NCI-H748 treated with DMSO at 0.1 percent for 48 hours (cell line): ENCODE results near the gene GUCY1A2.
A peak's percentile ranks its signal among the peaks of the same experiment; 100 is the strongest.

Experiments used
- DNase-seq: peaks from one replicate; lab custom pipeline; 2025; lab: John Stamatoyannopoulos, UW

The GUCY1A2 gene

DNA sequence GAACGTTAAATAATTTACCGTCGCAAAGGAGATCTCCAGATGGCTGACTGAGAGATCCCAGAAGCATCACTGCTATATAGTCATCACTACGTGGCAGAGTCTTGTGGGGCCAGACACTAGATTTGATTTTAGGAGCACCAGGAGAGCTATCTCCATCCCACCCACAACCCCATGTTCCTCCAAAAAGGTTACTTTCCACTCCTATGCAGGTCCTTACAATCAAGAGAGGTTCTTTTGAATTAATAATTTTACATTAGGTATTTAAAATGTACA is 19.4 kb downstream of the GUCY1A2 start:
- DNase-seq = no peak

DNA sequence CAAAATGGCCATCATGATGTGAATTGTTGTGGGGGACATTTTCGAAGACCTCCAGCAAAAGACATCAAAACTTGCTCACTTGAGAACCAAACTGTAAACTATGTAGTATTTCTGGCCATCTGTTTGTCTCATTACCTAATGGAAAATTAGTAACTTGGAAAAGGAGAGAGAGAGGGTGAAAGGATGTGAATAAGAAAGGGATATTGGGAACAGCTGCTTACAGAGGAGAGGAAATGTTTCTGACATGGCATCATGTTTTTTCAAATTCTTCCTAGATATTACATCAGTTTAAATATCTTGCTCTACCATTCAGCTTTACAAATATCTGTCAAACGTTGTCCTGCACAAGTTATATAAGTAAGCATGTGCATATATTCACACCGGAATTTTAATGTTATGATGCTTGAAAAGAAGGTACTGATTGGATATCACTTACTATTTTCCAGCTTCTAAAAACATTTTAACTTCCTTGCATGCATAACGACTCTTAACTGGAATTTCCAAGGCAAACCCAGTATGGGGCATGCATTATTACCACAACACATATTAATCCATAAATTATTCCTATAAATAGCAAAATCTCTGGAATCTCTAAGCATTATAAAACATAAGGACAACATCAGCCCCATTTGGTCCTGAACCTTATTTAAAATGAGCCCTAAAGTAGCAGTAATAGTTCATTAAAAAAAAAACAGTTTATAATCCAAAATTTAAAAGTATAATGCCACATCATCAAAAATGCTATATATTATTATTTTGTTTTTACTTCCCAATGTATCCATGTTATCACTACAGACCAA is 20.0 kb downstream of the GUCY1A2 start:
- DNase-seq = no peak

DNA sequence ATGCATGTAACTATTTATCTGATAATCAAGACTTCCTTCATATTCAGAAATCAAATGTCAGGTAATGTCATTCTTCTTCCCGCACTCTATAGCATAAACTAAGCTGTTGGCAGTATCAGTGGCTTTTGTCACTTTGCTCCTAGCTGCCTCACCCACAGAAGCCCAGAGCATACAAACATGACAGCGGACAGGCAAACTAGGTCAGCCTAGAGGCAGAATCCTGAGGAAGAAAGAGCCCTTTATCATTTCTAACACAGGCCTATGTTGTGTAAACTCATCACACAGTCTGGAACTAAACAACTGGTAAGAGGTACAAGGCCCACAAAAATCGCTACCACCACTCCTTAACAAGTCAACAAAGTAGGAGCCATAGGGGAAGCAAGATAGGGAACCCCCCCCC is 21.0 kb downstream of the GUCY1A2 start:
- no peak for DNase-seq

DNA sequence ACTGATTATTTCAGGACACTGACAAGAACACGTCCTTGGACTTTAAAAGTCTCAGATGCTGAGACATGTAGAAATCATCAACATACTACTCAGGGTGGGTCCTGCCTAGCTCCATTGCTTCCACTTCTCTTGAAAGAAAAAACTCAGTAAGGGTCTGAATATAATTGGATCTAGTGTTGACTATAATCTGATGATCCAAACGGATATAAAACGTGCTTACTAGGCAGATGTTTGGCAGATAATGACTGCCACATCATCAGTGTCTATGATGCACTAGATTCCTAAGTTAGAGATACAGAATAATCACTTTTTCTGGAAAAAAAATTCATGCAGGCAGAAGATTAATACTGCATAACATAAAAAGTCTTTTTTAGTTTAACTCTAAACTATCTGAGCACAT is 21.6 kb downstream of the GUCY1A2 start:
- no peak for DNase-seq

DNA sequence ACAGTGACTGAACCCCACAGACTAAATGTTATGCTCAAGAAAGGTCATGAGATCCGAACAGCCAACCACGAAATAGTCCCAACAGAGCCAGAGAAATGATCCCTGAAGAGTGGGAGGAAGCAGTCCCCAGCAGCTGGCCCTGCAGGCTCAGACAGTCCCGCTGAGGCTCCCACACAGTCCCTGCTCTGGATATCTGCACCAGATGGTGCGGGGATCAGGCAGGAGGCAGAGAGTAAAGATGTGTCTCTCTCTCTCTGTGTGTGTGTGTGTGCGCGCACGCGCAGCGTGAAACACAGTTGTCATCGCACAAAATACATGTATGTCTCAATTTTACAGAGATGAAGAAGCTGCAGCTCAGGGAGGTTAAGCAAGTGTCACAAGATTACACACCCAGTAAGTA is 27.9 kb downstream of the GUCY1A2 start:
- DNase-seq = no peak

DNA sequence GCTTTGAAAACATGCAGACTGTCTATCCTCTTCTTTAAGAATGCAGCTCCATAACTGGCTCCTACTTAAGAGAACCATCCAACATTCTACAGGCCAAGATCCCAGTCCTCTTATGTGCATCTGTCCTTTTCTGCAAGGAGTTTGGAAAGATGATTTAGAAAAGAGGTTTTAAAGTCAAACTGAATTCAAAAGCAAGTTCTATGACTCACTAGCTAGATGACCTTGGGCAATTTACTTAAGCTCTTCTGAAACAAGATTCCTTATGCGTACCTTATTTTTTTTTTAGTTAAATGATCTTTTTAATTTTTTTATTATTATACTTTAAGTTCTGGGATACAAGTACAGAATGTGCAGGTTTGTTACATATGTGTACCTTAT is 29.2 kb downstream of the GUCY1A2 start:
- no peak for DNase-seq

DNA sequence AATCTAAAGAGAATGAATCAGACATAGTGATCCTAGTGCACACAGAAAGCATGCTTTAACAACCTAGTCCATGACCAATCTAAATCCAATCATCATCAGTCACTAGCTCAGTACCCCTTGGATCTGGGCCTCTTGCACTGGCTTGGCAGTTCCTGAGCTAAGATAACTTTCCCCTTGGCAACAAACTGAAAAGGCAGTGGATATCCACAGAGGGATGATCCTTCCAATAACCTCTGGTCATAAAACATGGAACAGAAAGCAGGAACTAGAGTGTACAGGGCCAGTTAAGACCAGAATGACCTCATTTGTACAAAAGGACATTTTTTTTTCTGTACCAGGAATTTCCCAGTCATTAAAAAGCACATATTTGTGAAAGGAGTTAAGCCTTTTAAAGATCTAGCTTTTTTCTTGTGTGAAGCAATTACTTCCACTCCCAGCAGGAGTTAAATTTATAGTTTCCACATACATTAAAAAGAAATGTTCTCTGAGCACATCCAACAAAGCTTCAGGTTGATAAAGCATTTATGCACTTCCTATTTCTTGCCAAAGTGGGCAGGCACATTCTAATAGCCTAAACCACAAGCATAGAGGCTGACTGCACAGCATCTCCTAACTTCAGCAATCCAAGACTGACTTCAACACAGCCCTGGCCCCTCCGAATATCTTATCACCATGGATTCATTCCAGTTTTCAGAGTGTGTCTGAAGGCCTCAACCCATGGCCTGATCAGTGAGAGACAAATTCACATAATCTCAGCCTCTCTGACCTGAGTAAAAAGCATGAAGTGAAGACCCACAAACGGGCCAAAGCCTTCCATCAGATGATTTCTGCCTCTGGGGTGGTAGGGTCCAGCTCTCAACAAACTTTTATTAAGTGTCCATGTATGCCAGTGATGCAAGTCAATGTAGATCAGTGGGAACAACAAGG is 29.9 kb downstream of the GUCY1A2 start:
- DNase-seq = no peak

DNA sequence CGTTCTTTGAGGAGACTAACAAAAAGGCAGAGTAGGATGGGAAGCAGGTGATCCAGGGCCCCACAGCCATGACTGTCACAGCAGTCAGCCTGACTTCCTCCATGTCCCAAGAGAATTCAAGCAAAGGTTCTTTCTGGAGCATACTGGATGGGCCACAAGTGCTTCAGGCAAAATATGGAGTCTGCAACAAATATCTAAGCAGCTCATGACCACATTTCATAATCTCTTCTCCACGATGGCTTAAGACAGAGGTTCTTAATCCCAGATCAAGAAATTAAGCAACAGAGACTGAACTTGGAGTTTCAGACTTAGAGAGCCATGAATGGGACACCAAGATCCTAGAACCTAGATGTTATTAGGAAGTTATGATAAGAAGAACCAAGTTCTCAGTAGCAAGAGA is 31.6 kb downstream of the GUCY1A2 start:
- no peak for DNase-seq

DNA sequence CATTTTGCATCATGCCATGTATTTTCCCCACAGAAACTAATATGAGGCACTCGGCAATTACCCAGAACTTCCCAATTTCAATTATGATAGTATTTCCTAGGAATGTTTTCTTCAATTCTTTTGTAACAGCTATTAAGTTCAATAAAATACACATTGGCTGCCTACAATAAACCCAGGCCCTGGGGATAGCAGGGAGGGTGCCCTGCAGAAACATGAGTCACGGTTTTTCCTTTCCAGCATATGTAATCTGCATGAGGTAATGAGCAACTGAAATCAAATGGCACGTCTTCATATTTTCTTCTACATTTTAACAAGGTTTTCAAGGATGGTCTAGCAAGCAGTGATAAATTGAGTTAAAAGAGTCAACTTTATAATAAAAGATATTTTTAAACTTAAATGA is 32.0 kb downstream of the GUCY1A2 start:
- no peak for DNase-seq

DNA sequence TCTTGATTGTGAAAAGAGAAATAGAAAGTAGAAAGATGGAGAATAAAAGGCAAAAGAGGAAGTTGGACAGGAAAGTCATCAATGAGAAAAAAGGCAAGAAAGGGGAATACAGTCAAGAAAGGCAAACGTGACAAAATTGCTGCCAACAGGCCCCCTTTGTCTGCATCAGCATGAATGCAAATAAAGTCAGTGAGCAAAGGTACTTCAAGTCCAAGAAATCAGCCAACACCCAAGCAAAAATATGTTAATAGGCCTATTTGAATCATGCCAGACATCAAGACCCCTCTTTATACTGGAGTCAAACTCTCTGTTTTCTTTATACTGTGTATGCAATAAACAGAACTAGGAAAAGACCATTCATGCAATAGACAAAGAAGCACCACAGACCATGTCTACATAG is 34.3 kb downstream of the GUCY1A2 start:
- no peak for DNase-seq

DNA sequence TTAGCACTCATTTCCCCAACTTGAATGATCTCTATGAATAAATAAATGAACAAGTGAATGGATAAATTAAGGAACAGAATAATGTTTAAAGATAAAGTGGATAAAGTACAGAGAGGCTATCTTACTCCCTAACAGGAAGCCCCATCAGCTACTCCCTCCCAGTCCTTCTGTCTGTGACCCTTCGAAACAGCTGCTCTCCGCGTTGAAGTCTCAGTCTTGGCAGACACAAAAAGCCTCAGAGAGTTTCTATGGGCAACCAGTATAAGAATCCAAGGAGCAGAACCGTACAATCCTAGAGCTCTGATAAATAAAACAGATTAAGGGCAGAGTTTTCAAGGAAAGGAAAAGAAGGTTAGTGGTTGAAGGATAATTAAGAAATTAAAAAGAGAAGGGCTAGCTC is 35.0 kb downstream of the GUCY1A2 start:
- no peak for DNase-seq

DNA sequence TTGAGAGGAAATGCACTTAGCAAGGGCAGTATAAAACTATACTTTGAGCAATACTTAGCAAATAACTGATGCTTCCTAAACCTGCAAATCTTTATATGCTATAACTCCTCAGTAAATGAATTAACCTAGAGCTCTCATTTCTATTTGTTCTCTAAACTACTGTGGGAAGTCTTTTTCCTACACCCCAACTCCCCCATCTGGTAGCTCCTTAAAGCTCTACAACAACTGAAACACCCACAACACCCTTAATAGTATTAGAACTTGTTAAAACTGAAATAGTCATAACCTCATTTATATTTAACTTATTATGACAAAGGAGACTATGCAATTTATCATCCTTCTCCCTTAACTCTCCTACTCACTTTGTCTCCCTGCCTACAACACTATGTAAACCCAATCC is 43.4 kb downstream of the GUCY1A2 start:
- no peak for DNase-seq

DNA sequence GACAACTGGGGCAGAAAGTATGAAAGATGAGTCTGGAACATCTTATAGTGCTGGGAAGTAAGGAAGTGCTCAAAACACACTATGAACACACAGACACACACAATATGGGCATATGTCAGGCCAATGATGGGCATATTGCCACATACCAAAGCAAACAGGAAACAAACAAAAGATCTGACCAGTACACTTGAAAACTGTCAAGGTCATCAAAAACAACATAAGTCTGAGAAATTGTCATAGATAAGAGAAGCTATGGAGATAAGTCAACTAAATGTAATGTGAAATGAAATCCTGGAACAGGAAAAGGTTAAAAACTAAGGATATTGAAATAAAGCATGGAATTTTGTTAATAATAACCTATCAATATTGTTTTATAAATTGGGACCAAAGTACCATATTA is 46.4 kb downstream of the GUCY1A2 start:
- DNase-seq = no peak

DNA sequence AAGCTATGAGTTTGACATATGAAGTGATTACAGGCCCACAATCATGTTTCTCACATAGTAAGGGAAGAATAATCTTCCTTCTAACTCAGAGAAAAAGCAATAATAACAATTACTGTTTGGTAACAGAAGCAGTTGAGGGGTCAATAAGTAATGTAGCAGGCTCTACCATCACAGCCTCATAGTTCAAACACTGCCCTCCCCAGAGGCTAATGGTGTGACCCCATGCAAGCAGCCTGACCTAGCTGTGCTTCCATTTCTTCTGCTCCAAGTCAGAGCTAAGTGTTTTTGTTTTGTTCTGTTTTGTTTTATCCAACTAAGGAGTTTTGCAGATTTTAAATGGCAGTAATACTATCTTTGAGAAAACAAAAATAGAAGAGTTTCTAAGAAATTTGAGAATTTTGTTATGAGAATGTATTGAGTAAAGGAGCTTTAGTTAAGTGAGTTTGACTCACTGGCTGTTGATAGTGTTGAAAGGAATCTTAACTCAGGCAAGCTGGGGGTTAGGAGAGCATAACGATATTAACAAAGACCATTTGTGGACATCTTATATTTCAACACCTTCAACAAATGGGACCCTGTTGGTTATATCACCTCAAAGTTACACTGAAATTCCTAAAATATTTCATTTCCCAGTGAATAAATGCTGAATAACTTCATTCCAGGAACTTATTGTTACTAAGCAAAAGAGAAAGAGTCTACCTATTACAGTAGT is 48.5 kb downstream of the GUCY1A2 start:
- DNase-seq = no peak

DNA sequence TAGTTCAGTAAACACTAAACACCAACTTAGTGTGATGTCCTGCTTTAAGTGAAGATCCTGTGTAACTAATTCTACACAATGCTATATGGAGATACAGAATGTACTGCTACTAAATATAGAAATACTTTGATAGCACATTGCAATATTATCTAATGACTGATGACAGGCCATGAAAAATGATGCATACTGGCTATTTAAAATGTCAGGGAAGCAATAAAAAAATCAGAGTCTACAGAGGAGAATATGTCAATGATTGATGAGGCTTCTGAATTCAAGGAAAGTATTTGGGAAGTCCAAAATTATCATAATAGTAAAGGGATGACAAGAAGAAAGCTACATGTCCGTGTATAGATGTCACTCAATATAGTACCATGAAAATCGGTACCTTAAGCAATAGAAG is 55.3 kb downstream of the GUCY1A2 start:
- DNase-seq = no peak

DNA sequence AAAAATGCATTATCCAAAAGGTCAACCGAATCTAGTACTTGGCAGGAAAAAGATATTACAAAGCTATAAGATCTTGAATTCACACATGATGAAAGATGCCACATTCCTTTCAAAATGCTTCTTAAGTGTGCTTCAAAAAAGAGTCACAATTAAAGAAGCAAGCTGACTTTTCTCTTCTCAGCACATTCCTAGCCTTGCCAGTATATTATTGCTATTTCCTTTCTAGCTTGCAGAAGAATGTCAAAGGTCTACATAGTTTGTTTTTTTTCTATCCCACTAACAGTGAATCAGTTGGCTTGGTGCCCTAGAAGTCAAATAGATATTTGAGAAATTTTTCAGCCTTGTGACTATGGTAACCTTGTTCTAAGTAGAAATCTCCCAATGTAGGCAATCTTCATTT is 56.8 kb downstream of the GUCY1A2 start:
- no peak for DNase-seq

DNA sequence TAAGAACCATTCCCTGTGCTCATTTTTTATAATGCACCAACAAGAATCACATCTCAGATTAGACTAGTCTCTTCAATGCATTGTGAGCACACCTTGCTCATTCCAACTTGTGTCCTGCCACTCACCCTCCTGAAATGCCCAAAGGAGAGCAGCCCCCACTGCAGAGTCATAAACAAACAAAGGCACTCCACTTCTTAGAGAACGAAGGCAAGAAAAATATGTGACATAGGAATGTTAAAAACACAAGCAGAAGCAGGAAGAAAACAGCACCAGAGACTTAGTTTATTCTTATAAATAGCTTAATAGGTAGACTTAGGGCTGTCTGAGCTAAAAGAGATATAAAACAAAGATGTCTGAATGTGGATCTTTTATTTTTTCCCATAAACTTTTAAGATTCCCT is 57.2 kb downstream of the GUCY1A2 start:
- DNase-seq = no peak

DNA sequence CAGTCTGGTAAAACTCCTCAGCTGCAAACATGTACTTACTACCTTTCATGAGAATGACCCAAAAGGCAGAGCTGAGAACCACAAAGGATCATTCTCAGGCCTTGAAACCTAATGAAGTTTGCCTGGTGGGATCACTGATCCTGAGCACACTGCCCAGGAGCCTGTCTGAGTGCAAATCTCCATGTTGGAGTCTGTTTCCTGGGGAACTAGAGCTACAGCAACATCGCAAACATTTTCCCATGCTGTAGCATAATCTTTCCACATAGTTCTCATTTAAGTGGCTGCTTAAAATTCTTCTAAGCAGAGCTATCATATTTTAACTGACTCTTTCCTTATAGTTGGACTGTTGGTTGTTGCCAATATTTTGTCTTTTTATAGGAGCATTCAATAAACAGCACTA is 58.5 kb downstream of the GUCY1A2 start:
- no peak for DNase-seq

DNA sequence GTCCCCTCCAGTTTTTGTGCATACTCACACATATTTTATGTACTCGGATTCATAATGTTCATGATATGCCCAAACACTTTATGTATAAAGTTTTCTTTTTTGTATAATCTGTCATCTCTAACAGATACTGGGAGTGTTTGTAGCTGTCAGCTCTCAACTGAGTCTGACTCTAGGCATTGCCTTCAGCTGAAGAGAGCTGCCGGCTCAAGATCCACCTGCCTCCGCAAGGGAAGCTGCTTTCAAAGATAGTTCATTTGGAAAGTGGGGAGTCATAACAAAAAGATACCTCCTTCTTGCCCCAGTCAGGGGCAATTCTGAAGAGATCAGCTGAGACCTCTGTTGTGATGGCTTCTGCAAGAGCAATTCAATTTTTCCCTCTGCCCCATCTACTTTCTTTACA is 58.9 kb downstream of the GUCY1A2 start:
- no peak for DNase-seq

DNA sequence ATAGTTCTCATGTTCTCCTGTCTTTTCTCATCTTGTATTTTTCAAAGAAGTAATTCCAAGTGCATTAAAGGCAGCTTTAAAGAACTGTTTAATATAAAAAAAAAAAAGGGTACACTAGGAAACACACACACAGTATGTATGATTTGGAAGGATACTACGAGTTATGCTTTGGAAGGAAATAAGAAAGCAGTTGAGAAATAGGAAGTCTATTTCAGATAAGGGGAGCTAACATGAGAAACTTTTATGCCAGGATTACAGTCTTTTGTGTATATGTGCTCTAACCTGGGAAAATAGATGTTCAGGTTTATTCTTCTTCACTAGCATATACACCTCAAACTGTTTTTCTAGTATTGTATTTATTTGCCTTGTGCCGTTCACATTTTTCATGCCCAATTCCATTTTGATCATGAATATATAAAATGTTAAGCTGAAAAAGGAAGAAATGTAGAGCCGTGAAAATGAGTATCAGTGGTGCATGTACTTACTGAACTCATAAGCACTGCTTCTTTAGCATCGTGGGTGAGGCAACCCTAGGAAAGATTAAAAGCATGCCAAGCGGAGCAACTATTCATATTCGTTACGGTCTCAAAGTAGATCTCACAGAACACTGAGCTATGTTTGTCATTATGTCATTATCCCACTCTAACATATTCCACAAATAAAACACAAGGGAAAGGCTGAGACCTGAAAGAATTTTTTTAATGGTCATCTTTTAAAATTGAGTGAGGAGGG is 59.6 kb downstream of the GUCY1A2 start:
- no peak for DNase-seq

DNA sequence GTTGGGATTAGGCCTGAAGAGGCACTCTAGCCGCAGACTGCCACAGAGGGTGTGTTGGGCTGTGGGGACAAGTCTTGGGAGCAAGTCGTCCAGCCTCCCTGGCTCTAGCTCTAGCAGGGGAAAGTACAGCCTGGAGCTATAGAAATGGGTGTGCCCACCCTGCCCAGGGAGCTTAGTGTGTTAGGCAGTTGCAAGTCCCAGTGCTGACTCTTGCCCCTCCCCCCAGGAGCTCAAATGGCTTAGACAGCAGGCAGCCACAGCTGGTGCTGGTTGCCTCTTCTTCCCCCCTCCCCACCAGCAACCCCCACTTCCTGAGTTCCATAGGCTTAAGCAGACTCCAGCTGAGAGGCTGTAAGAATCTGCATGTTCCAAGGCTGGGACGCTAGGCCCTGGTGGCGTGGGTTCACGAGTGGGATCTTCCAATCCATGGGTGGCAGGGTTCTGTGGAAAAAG is 61.2 kb downstream of the GUCY1A2 start:
- no peak for DNase-seq

DNA sequence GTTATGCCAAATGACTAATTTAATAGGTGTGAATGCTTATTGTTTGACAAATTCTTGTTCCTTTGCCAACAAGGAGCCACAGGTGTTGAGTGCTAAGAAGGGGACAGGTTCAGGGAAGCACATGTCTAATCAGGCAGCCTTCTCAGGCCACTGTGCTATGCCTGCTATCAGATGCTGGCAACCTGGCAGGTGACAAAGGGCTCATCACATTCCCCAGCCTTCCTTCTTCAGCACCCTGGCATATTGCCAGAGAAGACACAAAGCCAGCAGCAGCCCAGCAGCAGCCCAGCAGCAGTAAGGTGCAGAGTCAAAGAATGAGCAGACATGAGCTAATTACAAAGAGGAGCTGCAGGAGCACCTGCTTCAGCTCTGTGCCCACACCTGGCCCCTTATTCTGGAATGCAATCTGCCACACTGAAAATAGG is 68.2 kb downstream of the GUCY1A2 start:
- peak; percentile 52 for DNase-seq
